Measurements from ENCODE around the gene MSH4.

DNA sequence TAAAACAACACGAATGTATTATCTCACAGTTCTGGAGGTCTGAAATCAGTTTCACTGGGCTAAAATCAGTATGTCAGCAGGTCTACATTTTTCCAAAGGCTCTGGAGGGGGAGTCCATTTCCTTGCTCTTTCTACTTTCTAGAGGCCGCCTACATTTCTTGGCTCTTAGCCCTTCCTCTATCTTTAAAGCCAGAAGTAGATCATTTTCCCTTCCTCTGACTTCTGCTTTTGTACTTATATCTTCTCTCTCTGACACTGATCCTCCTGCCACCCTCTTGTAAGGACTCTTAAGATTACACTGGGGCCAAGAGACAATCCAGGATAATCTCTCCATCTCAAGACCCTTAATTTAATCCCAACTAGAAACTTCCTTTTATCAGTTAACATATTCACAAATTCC, 41.4 kb downstream of the MSH4 start:
- TF ChIP-seq POLR2AphosphoS5 (IDR thresholded peaks at IDR 0.05; ENCODE audit: low read depth, low read length) (no peak), POLR2A (IDR thresholded peaks at IDR 0.05; ENCODE audit: low read depth, low read length) (no peak)
